Activated CD4-positive, alpha-beta T cell treated with anti-CD3 and anti-CD28 coated beads, Interleukin-2, Interleukin-4, amounts not matched to agents 100 ng/mL and 50 ng/mL, durations not matched to agents 16 hours and 8 hours (primary cell): ENCODE data around the gene UNC13B.
"Not testable (repeated sequence)": the region's sequence is repeated elsewhere in the genome, so short reads cannot be mapped to it uniquely, and the experiment has no call there.

Experiments
- DNase-seq: peaks from one replicate; pipeline ENCODE4 v3.0.0-alpha.2; 2020; ENCODE audit warnings: low spot score

The UNC13B gene

DNA sequence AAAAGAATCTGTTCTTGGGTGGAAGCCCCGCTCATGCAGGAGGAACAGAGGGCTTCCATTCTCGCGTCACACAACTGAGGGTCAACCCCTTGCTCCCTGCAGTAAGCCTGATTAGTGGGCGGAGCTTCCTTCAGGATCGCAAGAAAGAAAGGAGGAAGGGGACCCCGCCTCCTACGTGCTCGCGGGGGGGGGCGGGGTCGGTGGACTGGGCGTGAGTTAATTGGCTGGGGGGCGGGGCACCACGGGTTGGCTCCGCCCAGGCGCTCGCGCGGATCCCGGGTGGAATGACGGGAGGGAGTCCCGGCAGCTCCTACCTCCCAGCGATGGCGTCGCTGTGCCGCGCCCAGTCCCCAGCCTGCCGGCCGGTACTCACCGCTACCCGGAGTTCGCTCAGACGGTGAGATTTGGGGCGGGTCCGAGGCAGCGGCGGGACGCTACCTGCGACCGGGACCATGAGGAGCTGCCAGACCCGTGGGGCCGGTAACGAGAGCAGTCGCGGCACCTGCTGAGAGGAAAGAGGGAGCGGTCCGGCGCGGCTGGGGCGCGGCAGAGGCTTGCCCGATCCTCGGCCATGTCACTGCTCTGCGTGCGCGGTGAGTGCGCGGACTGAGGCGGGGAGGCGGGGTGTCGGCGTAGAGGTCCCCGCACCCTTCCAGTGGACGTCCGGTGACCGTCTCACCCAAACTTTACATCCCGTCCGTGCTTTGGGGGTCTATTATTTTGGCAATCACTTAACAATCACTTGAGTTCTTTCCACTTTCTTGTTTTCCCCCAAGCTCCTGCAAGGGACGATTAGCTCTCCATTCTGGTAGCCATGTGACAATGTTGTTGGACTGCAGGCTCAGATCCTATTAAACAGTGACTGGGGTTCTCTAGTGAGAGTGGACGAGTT is at the start of gene UNC13B:
UNC13B (plus strand) TSS at position 297 of the 892 bp plus-strand sequence; CDS start at position 572, 275 bp downstream.
- DNase-seq, result peak; percentile 79

GRCh38 chr9:35112257-35113020 is 49.4 kb upstream of the UNC13B start:
- DNase-seq, result no peak

DNA sequence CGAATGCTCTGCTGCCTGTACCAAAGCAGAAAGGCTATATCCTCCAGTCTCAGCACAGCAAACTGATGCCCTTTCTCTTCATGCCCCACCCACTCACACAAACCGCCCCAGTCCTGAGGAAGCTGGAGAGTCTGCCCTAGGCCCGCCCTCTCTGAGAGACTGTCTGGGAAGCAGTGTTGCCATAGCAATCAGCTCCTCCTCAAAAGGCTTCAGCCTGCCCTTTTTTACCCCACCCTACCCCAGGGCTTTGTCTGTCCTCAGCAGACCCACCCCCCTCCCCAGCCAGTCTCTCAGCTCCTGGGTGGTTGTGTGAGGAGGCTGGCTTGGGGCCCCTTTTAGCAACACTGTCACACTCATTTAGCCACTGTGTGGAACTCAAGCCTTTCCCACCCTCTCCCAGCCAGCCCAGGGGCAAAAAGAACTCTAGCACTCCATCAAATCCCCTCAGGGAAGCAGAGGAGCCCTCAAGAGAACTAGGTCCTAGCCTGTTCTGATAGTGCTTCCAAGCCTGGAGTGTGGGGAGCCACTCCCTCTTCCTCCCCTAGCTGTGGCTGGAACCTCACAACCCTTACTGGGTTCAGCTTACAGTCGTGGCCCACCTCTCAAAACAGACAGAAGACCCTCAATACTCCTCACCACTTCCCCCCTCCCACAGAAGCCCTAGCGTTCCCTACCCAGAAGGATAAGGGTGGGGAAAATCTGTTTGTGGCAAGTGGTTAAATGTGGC is 47.5 kb upstream of the UNC13B start:
- peak; percentile 75 for DNase-seq

GRCh38 chr9:35114840-35115628 is 46.8 kb upstream of the UNC13B start:
- peak; percentile 35 for DNase-seq

DNA sequence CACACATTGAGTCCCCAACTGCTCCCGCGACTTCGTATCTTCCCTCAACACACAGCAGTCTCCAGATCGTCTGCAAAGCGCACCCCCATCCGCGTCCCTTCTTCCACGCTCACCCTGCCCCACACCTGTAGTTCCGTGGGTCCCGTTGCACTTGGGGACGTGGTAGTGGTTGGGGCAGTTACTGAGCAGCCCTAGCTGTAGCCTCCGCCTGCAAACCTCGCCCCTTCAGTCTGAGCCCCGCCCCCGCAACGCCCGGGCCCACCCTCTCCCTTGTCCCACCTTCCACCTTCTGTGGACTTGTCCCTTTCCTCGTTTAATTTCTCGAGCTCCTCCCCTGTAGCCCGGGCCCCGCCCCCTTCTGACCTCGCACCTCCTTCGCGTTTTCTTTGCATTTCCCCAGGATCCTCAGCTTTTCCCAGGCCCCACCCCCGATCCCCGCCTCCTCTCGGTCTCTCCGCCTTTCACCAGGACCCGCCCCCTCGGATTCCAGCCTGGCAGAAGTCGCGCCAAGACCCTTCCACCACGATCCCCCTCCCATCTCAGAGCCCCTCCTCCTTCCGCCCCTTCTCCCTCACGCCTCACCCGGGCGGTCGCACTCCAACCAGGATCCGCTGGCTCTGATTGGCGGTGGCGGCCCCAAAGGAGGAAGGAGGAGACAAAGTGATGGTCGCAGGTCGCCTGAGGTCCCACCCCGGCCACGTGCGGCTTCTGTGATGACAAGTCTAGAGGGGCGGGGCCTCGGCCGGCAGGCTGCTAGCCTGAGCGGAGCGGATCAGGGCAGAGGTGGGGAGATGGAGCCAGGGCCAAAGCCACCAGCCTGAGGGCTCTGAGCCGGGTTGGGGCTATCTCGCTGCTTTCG is 45.9 kb upstream of the UNC13B start, which contains the start of gene ATOSB:
ATOSB (minus strand) TSS at position 183 of the 859 bp plus-strand sequence. CDS start 7,588 bp downstream, outside the sequence.
- peak; percentile 91 for DNase-seq

DNA sequence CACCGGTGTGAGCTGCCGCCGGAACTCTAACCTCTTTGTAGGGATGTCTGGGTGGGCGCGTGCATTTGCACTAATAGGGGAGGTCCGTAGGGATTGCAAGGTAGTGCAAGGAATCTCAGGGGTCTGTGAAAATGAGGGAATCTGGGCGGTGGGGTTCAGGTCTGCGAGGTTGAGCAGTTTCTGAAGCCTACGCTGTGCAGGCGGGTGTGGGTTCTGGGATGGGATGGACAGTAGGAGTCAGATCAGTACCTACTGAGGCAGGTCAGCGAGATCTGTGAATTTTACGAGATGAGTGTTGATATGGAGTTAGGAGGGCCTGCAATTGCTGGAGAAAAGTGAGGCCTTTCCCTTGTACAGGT is 45.3 kb upstream of the UNC13B start:
- DNase-seq, result no peak

GRCh38 chr9:35116898-35117551 is 44.8 kb upstream of the UNC13B start:
- peak; percentile 92 for DNase-seq

- no peak for DNase-seq
These were observed 26.9 kb upstream of the UNC13B start for GRCh38 chr9:35134920-35135319.

- DNase-seq, result no peak
These were observed 25.8 kb upstream of the UNC13B start for GRCh38 chr9:35135988-35136387.

GRCh38 chr9:35136866-35137265 is 24.9 kb upstream of the UNC13B start:
- DNase-seq, result no peak

GRCh38 chr9:35140093-35140492 is 21.7 kb upstream of the UNC13B start:
- no peak for DNase-seq

DNA sequence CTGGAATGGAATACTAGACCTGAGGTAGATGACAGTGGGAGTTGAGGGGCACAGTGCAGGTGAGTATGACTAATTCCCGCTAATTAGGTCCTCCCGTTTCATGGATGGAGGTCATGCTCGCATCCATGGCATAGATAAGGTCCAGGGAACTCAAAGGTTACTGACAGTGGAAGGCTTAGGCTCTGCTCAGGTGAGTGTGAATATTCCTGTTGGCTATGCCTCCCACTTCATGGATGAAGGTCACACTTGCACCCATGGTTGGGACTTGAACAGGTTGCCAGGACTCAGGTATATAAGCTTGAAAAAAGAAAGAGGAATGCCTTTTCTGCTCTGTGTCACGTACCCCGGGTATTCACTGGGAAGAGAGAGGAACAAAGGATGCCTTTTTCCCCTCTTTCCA is 19.8 kb upstream of the UNC13B start:
- no peak for DNase-seq

- DNase-seq, result not testable (repeated sequence)
These were observed 13.8 kb upstream of the UNC13B start for GRCh38 chr9:35147941-35148563.

DNA sequence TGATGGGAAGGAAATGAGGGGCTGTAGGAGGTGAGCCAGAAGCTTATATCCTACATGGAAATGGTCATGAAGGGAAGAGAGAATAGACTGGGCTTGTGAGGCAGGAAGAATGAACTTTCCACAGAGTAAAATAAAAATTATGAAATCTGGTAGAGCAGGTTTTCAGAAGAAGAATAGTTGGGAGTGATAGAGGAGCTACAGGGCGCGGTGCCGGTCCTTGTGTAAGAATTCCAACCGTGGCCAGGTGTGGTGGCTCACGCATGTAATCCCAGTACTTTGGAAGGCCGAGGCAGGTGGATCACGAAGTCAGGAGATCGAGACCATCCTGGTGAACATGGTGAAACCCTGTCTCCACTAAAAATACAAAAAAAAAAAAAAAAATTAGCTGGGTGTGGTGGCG is 8.9 kb upstream of the UNC13B start:
- no peak for DNase-seq

- DNase-seq, result no peak
These were observed 5.0 kb upstream of the UNC13B start for GRCh38 chr9:35156781-35157180.

DNA sequence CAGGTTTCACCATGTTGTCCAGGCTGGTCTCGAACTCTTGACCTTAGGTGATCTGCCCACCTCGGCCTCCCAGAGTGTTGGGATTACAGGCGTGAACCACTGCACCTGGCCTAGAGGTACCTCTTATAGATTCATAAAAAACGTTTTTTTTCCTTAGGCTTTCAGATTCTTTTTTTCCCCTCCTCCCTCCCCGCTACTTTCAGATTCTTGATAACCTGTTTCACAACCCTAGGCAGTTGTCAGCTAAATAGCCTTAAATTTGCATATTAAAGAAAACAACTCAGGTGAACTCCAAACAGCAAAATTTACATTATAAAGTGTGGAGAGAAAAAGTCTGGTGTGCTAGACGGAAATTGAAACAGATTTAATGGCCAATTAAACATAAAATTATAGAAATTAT is 4.0 kb upstream of the UNC13B start:
- not testable (repeated sequence) for DNase-seq

DNA sequence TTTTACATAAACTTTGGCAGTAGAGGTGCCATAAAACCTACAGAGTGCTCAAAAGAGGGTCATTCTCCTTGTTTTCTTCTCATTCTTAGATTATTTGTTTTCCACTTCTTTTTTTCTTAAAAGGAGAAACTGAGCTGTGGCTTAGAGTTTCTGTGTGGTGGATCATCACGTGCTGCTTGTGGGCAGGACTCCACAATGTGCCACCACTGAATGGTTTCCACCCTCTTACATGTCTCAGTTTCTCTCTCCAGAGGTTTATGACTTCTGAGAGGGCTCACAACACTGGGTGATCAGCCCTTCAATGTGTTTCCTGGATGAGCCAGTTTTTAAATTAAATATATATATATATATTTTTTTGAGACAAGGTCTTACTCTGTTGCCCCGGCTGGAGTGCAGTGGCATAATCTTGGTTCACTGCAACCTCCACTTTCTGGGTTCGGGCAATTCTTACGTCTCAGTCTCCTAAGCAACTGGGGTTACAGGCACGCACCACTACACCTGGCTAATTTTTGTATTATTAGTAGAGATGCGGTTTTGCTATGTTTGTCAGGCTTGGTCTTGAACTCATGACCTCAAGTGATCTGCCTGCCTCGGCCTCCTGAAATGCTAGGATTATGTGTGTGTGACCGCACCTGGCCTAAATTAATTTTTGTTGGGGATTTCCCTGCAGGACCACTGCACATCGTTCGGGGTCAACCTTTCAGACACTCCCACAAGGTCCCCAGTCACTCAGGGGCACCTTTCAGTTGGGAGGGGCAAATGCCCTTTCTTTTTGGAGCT is 3.1 kb upstream of the UNC13B start:
- no peak for DNase-seq

DNA sequence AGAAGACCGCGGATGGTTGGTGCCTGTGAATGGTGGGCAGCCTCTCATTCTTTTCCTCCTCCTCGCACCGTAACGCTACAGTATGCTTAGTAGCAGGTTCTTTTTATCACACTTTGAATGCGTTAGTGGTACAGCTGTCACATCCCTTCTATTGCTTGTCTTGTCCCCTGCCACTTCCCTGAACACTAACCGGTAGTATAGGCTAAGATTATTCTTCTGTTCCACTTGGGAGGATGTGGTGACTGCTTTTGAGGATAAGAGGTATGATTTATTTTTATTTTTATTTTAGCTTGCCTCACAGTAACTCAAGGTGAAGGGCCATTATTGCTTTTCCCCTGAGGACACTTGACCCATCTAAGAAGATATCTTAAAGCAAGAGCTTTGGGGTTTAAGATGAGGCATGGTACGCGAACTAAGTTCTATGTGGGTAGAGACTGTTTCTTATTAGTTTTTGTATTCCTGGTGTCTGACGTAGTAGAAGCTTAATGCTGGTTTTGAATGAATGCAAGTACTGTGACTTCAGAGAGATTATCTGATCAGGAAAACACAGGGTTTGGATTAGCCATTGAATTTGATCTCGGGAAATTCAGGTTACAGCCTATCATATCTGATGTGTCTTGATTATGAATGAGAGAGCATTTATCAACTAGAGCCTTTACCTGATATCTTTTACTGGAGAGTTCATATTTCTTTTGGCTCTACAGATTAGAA is 951 bp downstream of the UNC13B start:
- no peak for DNase-seq
